Upper lobe of left lung (tissue), 6 donors: ENCODE results near the gene GEMIN7. TPM values are rescaled to one million over a fixed set of nuclear protein-coding genes. Genes with fewer than 3 reads are reported as not detected.

Experiments used
- ATAC-seq, 2 donors: fragments of 200-7000 bp; cut with Tn5 transposase; one replicate each; pipeline ENCODE4 v1.9.1; 2022; ENCODE audit warnings: mild to moderate bottlenecking in 2 of 2, moderate library complexity in 2 of 2; ENCODE audit not compliant: low FRiP score in 2 of 2
- DNase-seq, 2 donors: peaks; one replicate each; pipeline ENCODE4 v3.0.0-alpha.2; 2019 to 2020
- H3K27ac ChIP-seq, 4 donors: fragments of 200-600 bp; sonication (generic); one replicate each; pipeline ENCODE4 v1.5.1; 2016 to 2019
- H3K27me3 ChIP-seq, 4 donors: fragments of 200-600 bp; sonication (generic); one replicate each; pipeline ENCODE4 v1.5.1; 2017 to 2019
- H3K36me3 ChIP-seq, 4 donors: fragments of 200-600 bp; sonication (generic); one replicate each; pipeline ENCODE4 v1.5.1; 2016 to 2019
- H3K4me1 ChIP-seq, 4 donors: fragments of 200-600 bp; sonication (generic); one replicate each; pipeline ENCODE4 v1.5.1; 2018 to 2019
- H3K4me3 ChIP-seq, 4 donors: fragments of 200-600 bp; sonication (generic); one replicate each; pipeline ENCODE4 v1.5.1; 2017 to 2019; ENCODE audit warnings: mild to moderate bottlenecking in 2 of 4, moderate library complexity in 1 of 4
- H3K9me3 ChIP-seq, 4 donors: fragments of 200-600 bp; sonication (generic); one replicate each; pipeline ENCODE4 v1.5.1; 2018 to 2019
- CTCF ChIP-seq, 6 experiments: fragments of 450-650 bp in 4 of 6; fragments of 200-600 bp in 2 of 6; sonication (generic) in 2 of 6; IDR thresholded peaks; one replicate each; pipeline ENCODE4 v1.5.1; 2016 to 2019; ENCODE audit warnings: antibody characterized with exemption in 6 of 6
- EP300 ChIP-seq, 4 donors: sonication (generic); formaldehyde crosslinking; IDR thresholded peaks; one replicate each; pipeline ENCODE4 v1.5.1; 2017; ENCODE audit warnings: antibody characterized with exemption in 4 of 4, control low read depth in 2 of 4
- POLR2A ChIP-seq, 4 donors: fragments of 450-650 bp; IDR thresholded peaks; one replicate each; pipeline ENCODE4 v1.5.1; 2016 to 2017; ENCODE audit warnings: antibody characterized with exemption in 4 of 4, mild to moderate bottlenecking in 2 of 4
- POLR2AphosphoS5 ChIP-seq, 2 donors: sonication (generic); formaldehyde crosslinking; IDR thresholded peaks; one replicate each; pipeline ENCODE4 v1.5.1; 2017; ENCODE audit warnings: antibody characterized with exemption in 2 of 2
- WGBS, 2 donors: methylation state at CpG; one replicate each; pipeline ENCODE4 v1.1.5; 2017 to 2018; 5-methylcytosine and 5-hydroxymethylcytosine counted together
- total RNA-seq, 6 donors: library from RNA; depleted of rRNA in 4 of 6; stranded (reverse); fragments of >200 nt in 4 of 6; gene quantifications; one replicate each; pipeline versions ENCODE4 v1.1.0 to v1.2.1, GENCODE V29; 2016 to 2021
- donor health status: DM: no; HTN: no; CAD: no; lungs with moderate emphysema.
- donor health status: DM: no; HTN: yes; CAD: no; lungs with severe emphysema.

The GEMIN7 gene
- total RNA-seq, 6 donors from 2014 or later = 8.1 to 24.2 (median 13.5) TPM

DNA sequence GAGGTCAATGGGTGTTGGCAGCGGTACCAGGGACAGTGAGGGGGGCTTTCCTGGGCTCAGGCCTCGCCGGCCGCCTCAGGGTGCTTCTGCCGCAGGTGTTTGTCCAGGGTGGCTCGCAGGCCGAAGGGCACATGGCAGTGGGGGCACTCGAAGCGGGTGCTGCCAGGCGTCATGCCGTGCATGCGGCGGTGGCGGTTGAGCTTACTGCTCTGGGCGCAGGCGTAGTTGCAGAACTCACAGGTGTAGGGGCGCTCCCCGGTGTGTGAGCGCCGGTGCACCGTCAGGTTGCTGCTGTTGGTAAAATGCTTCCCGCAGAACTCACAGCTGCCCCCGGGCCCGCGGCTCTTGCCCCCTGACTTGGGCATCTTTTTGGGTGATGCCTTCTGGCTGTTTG lies 7.5 kb upstream of the GEMIN7 start:
- Histone ChIP-seq H3K4me1 (peaks cover 8 to 29% (median 19%) of the 10 kb centered on the region in 4 donors), H3K36me3 (peaks cover 24 to 60% (median 56%) of the 10 kb centered on the region in 4 donors), H3K27me3 (no peaks in the 10 kb centered on the region), H3K27ac (no peak overlapping the region), H3K4me3 (no peak overlapping the region), H3K9me3 (no peaks in the 10 kb centered on the region)
- ATAC-seq = no peak
- 90 to 95% methylated on average over 19 to 22 of the region's 25 CpGs for WGBS, 2 donors
- TF ChIP-seq POLR2AphosphoS5 (IDR thresholded peaks at IDR 0.05) (no peak), CTCF (IDR thresholded peaks at IDR 0.05) (no peak), POLR2A (IDR thresholded peaks at IDR 0.05) (no peak), EP300 (IDR thresholded peaks at IDR 0.05) (no peak)
- DNase-seq = peak in 1 of 2 donors; percentile 82

- Histone ChIP-seq H3K27ac (peak overlapping the region in 2 of 4 donors; percentile 47 to 52), H3K36me3 (peaks cover 24 to 54% (median 50%) of the 10 kb centered on the region in 4 donors), H3K4me1 (peaks cover 13 to 36% (median 26%) of the 10 kb centered on the region in 4 donors), H3K9me3 (no peaks in the 10 kb centered on the region), H3K4me3 (no peak overlapping the region), H3K27me3 (no peaks in the 10 kb centered on the region)
- TF ChIP-seq POLR2A (IDR thresholded peaks at IDR 0.05) = no peak
- no peak for TF ChIP-seq POLR2AphosphoS5 (IDR thresholded peaks at IDR 0.05)
- no peak for TF ChIP-seq CTCF (IDR thresholded peaks at IDR 0.05)
- no peak for TF ChIP-seq EP300 (IDR thresholded peaks at IDR 0.05)
- ATAC-seq (no peak), DNase-seq (peak; percentile 68 to 82)
- 82 to 83% methylated on average over 7 to 20 of the region's 34 CpGs for WGBS, 2 donors
Measured at GRCh38 chr19:45071969-45072790, 6.9 kb upstream of the GEMIN7 start.

DNA sequence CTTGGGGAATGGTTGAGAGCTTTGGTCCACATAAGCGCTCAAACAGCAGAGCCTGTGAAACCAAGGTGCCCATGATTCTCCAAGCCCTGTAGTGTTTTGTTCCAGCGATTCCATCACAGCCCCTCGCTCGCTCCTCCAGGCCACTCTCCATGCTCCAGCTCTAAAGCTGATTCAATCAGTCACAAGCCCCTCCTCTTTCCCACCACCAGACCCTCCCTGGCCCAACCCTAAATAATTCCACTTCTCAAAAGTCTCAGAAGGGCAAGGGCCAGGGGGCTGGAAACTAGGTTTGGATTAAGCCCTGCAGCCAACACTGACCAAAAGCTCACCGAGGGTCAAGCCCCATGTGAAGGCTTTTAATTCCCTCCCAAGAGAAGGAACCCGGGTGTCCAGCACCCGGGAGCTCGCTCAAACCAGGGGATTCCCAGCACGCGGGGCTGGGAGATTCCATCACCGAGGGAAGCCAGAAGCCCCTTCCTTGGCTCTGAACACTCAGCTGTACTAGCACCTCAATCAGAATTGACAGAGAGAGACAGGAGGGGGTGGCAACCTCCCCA lies 4.2 kb upstream of the GEMIN7 start:
- H3K27ac ChIP-seq = peak overlapping the region; percentile 77 to 87 (median 82)
- 54 to 71% methylated on average over 6 to 11 of the region's 11 CpGs for WGBS, 2 donors
- H3K36me3 ChIP-seq = peaks cover 9 to 27% (median 25%) of the 10 kb centered on the region in 4 donors
- H3K27me3 ChIP-seq = no peaks in the 10 kb centered on the region
- DNase-seq = no peak
- H3K4me3 ChIP-seq = peak overlapping the region in 3 of 4 donors; percentile 62 to 79 (median 63)
- no peaks in the 10 kb centered on the region for H3K9me3 ChIP-seq
- no peak for ATAC-seq
- no peak for TF ChIP-seq EP300 (IDR thresholded peaks at IDR 0.05)
- TF ChIP-seq POLR2A (IDR thresholded peaks at IDR 0.05) = no peak
- TF ChIP-seq POLR2AphosphoS5 (IDR thresholded peaks at IDR 0.05) = no peak
- TF ChIP-seq CTCF (IDR thresholded peaks at IDR 0.05) = no peak
- H3K4me1 ChIP-seq = peaks cover 21 to 50% (median 37%) of the 10 kb centered on the region in 4 donors

DNA sequence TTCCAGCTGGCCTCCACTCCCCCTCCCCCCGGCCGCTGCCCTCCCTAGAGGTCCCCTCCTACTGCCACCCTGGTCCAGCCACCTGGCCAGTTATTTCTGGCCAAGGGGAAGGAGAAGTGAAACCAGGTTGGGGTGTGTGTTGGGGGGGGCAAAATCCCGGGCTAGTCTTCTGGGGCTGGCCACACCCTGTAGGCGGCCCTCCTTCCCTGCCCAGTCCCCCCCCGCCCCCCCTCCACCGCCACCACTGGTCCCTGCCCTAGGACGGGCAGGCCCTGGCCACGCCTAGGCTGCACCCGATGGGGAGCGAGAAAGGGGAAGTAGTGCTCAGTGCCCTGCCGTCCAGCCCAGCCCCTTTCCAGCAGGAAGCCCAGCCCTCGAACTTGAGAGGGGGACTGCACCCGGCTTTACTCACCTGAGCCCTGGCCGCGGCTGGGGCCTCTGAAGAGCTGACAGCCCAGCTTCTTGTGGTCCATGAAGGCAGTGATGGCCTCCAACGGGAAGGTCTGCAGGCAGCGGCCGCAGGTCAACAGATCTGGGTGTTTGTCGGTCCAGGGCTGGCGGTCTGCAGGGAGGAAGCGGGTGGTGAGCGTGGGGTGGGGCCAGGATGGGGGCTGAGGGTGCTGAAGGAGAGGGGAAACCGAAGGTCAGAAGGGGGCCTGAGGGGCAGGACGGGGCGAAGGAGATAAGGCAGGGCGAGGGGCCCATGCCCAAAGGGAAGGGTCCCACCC lies 3.6 kb upstream of the GEMIN7 start:
- Histone ChIP-seq H3K4me3 (peak overlapping the region; percentile 26 to 79 (median 62)), H3K9me3 (no peaks in the 10 kb centered on the region), H3K36me3 (peaks cover 3 to 21% (median 18%) of the 10 kb centered on the region in 4 donors), H3K27me3 (no peaks in the 10 kb centered on the region), H3K4me1 (peaks cover 27 to 56% (median 44%) of the 10 kb centered on the region in 4 donors), H3K27ac (peak overlapping the region; percentile 77 to 87 (median 82))
- ATAC-seq (peak; percentile 80 to 91), DNase-seq (peak; percentile 91 to 97)
- TF ChIP-seq POLR2A (IDR thresholded peaks at IDR 0.05) (peak in 1 of 4 donors; percentile 62), POLR2AphosphoS5 (IDR thresholded peaks at IDR 0.05) (peak in 1 of 2 donors; percentile 34), CTCF (IDR thresholded peaks at IDR 0.05) (no peak), EP300 (IDR thresholded peaks at IDR 0.05) (no peak)
- WGBS, 2 donors = 6 to 12% methylated on average over 15 of the region's 26 CpGs
